NCI-H2196 treated with DMSO at 0.1 percent for 48 hours (cell line): ENCODE data around the gene COL4A1.

Experiments
- DNase-seq: peaks from one replicate; lab custom pipeline; 2025; ENCODE audit not compliant: unreplicated experiment; lab: John Stamatoyannopoulos, UW

The COL4A1 gene

GRCh38 chr13:110262082-110262436, 44.9 kb downstream of the COL4A1 start:
- DNase-seq: no peak

GRCh38 chr13:110261166-110262081, 45.5 kb downstream of the COL4A1 start:
- DNase-seq: no peak

GRCh38 chr13:110259651-110260050, 47.3 kb downstream of the COL4A1 start:
- DNase-seq: no peak

GRCh38 chr13:110258876-110259631, 47.9 kb downstream of the COL4A1 start:
- no peak for DNase-seq

GRCh38 chr13:110257408-110257807, 49.5 kb downstream of the COL4A1 start:
- DNase-seq: no peak

- DNase-seq: no peak
Measured at GRCh38 chr13:110256126-110256905, 50.6 kb downstream of the COL4A1 start.

- DNase-seq: no peak
Measured at GRCh38 chr13:110254751-110255553, 52.0 kb downstream of the COL4A1 start.

GRCh38 chr13:110254151-110254679, 52.7 kb downstream of the COL4A1 start:
- no peak for DNase-seq

- no peak for DNase-seq
Measured at GRCh38 chr13:110251193-110251819, 55.7 kb downstream of the COL4A1 start.

- no peak for DNase-seq
Measured at GRCh38 chr13:110250258-110250891, 56.6 kb downstream of the COL4A1 start.

GRCh38 chr13:110249326-110249725, 57.6 kb downstream of the COL4A1 start:
- no peak for DNase-seq

GRCh38 chr13:110248449-110249143, 58.4 kb downstream of the COL4A1 start:
- DNase-seq: no peak

GRCh38 chr13:110246530-110246929, 60.4 kb downstream of the COL4A1 start:
- DNase-seq: no peak

- no peak for DNase-seq
Measured at GRCh38 chr13:110245416-110245899, 61.5 kb downstream of the COL4A1 start.

- DNase-seq: no peak
Measured at GRCh38 chr13:110244976-110245375, 62.0 kb downstream of the COL4A1 start.

- DNase-seq: no peak
Measured at GRCh38 chr13:110244071-110244830, 62.7 kb downstream of the COL4A1 start.

- DNase-seq: no peak
Measured at GRCh38 chr13:110242615-110243014, 64.3 kb downstream of the COL4A1 start.

GRCh38 chr13:110240943-110241342, 66.0 kb downstream of the COL4A1 start:
- no peak for DNase-seq
